ENCODE measurements around the gene CDH23. TPM values are rescaled to one million over a fixed set of nuclear protein-coding genes. Genes with fewer than 3 reads are reported as not detected.

CDH23 gene
- total RNA-seq, 4 donors from 2014 or later: 0.72 to 4.1 (median 2.2) TPM

DNA sequence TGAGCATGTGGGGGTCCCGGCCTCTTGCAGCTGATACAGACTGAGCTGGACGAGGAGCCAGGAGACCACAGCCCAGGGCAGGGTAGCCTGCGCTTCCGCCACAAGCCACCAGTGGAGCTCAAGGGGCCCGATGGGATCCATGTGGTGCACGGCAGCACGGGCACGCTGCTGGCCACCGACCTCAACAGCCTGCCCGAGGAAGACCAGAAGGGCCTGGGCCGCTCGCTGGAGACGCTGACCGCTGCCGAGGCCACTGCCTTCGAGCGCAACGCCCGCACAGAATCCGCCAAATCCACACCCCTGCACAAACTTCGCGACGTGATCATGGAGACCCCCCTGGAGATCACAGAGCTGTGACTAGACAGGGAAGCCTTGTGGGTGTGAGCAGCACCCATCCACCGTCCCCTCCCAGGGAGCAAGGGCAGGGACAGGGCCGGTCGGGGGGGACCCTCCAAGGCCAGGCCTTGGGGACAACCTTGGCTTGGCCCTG, 418.2 kb downstream of the CDH23 start:
- TF ChIP-seq, protein P1, sequence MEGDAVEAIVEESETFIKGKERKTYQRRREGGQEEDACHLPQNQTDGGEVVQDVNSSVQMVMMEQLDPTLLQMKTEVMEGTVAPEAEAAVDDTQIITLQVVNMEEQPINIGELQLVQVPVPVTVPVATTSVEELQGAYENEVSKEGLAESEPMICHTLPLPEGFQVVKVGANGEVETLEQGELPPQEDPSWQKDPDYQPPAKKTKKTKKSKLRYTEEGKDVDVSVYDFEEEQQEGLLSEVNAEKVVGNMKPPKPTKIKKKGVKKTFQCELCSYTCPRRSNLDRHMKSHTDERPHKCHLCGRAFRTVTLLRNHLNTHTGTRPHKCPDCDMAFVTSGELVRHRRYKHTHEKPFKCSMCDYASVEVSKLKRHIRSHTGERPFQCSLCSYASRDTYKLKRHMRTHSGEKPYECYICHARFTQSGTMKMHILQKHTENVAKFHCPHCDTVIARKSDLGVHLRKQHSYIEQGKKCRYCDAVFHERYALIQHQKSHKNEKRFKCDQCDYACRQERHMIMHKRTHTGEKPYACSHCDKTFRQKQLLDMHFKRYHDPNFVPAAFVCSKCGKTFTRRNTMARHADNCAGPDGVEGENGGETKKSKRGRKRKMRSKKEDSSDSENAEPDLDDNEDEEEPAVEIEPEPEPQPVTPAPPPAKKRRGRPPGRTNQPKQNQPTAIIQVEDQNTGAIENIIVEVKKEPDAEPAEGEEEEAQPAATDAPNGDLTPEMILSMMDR (IDR thresholded peaks at IDR 0.05): peak in 1 of 2 donors; percentile 1
- no peak for TF ChIP-seq POLR2AphosphoS5 (IDR thresholded peaks at IDR 0.05)
- Histone ChIP-seq H3K27ac (no peak overlapping the region), H3K36me3 (peaks cover 53% of the 10 kb centered on the region), H3K4me3 (no peak overlapping the region), H3K4me1 (peaks cover 8% of the 10 kb centered on the region), H3K9me3 (no peaks in the 10 kb centered on the region), H3K27me3 (no peaks in the 10 kb centered on the region)
- 93% methylated on average over 11 of the region's 26 CpGs for WGBS
- DNase-seq (ENCODE audit: low spot score in 2 of 2): no peak

DNA sequence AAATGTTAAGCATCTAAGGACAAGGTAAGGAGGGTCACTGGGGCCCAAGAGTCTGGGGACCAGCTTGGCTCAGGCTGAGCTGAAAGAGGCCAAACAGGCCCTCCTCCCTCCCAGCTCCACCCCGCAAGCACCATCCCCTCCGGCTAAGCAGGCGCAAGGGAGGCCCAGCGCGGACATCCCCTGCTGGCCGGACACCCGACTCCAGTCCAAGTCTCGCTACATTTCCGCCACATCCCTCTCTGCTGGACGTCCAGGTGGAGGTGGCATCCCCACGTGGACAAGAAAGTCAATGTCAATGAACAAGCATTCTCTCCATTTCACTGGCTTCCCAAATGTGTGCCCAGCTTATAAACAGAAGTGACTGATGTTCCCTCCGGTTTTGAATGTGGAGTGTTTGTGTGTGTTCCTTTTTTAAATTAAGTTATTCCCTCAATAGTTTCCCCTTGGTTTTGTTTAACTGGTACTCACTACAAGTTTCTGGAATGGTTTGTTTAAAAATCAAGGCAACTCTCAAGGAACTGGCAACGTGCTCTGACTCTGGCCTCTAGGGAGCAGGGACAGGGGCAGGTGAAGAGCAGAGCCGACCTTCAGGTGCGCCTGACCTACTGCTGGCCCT, 418.9 kb downstream of the CDH23 start:
- Histone ChIP-seq H3K4me1 (peaks cover 8% of the 10 kb centered on the region), H3K4me3 (no peak overlapping the region), H3K27ac (no peak overlapping the region), H3K36me3 (peaks cover 59% of the 10 kb centered on the region), H3K9me3 (no peaks in the 10 kb centered on the region), H3K27me3 (no peaks in the 10 kb centered on the region)
- 89% methylated on average over 15 of the region's 15 CpGs for whole genome bisulfite sequencing
- no peak for DNase-seq (ENCODE audit: low spot score in 2 of 2)
- TF ChIP-seq, protein P1 (IDR thresholded peaks at IDR 0.05): no peak
- TF ChIP-seq POLR2A (IDR thresholded peaks at IDR 0.05) (no peak), EP300 (IDR thresholded peaks at IDR 0.05) (no peak), POLR2AphosphoS5 (IDR thresholded peaks at IDR 0.05) (no peak)

DNA sequence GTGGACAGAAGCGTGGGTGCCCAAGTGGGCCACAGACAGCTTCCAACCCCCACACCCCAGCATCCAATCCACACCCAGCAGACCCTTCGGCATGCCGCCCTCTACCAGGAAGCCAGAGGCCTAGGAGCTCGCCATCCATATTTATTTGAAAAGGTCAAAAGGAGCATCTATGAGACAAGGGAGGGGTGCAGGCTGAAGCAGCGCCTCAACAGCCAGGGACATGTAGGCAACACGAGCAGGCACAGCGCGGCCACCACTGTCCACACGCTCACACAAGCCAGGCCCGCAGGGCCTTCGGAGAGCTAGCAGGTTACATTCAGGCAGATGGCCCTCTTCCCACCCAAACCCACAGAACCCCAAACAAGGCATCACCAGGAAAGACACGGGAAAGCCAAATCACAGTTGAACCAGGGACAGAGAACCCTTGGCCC, 419.7 kb downstream of the CDH23 start:
- Histone ChIP-seq H3K27ac (no peak overlapping the region), H3K27me3 (no peaks in the 10 kb centered on the region), H3K4me1 (peaks cover 8% of the 10 kb centered on the region), H3K9me3 (no peaks in the 10 kb centered on the region), H3K36me3 (peaks cover 68% of the 10 kb centered on the region), H3K4me3 (no peak overlapping the region)
- no peak for TF ChIP-seq POLR2A (IDR thresholded peaks at IDR 0.05)
- TF ChIP-seq, protein P1 (IDR thresholded peaks at IDR 0.05): no peak
- TF ChIP-seq POLR2AphosphoS5 (IDR thresholded peaks at IDR 0.05): no peak
- no peak for TF ChIP-seq EP300 (IDR thresholded peaks at IDR 0.05)
- no peak for DNase-seq (ENCODE audit: low spot score in 2 of 2)
- WGBS: 76% methylated on average over 12 of the region's 12 CpGs

DNA sequence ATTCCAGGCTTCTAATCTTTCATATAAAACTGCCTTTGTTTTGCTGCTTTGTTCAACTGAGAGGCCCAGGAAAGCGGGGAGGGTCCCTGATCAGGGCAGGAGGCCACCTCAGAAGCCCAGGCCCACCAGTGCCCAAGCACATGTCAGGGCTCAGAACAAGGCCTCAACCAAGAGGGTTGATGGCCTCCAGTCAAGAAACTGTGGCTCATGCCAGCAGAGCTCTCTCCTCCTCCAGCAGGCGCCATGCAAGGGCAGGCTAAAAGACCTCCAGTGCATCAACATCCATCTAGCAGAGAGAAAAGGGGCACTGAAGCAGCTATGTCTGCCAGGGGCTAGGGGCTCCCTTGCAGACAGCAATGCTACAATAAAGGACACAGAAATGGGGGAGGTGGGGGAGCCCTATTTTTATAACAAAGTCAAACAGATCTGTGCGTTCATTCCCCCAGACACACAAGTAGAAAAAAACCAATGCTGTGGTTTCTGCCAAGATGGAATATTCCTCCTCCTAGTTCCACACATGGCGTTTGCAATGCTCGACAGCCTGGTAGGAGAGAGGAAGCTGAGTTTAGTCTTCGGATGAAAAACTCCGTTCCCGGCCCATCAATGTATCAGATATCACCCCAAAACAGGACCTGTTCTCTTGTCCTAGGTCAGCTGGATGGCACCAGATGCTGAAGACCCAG, 420.4 kb downstream of the CDH23 start:
- no peak for TF ChIP-seq EP300 (IDR thresholded peaks at IDR 0.05)
- Histone ChIP-seq H3K9me3 (no peaks in the 10 kb centered on the region), H3K36me3 (peaks cover 74% of the 10 kb centered on the region), H3K27ac (no peak overlapping the region), H3K4me3 (no peak overlapping the region), H3K4me1 (peaks cover 8% of the 10 kb centered on the region), H3K27me3 (no peaks in the 10 kb centered on the region)
- WGBS: 86% methylated on average over 8 of the region's 8 CpGs
- no peak for DNase-seq (ENCODE audit: low spot score in 2 of 2)

DNA sequence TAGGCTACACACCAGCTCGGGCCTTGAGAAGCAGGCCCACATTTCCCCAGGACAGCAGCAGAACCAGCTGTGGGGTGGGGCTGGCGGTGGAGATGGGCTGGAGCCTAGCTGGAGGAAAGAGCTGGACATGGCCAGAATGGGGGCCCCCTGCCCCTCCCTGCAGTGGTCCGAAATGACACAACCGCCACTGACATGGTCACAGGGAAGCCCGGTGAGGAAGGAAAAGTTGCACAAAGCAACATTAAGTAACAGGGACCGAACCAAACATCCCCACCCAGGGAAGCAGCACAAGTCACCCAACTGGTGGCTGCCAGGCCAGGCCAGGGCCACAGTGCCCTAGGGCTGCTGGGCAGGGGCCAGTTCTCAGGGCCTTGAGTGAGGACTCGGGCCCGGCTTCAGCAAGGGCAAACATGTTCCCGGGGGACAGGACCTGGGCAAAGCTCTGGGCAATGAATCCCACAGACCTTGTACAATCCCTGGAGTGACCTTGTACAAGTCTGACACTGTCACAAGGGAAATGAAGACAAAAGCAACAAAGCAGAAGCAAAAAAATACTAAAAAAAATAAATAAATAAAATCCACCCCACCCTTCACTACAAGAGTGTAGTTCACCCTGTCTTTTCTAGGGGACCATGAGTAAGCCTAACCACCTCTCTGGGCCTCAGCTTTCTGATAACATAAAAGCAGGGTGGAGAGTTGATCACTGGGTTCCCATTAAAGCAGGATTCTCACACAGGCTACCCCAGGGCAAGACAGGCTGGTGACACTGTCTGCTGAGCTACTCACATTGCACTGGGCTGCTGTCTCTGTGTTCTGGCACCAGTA, 421.3 kb downstream of the CDH23 start:
- Histone ChIP-seq H3K4me3 (no peak overlapping the region), H3K4me1 (peaks cover 8% of the 10 kb centered on the region), H3K27ac (peak overlapping the region; percentile 12), H3K9me3 (no peaks in the 10 kb centered on the region), H3K36me3 (peaks cover 83% of the 10 kb centered on the region), H3K27me3 (no peaks in the 10 kb centered on the region)
- DNase-seq (ENCODE audit: low spot score in 2 of 2): peak in 1 of 2 donors; percentile 90
- TF ChIP-seq POLR2A (IDR thresholded peaks at IDR 0.05) (no peak), POLR2AphosphoS5 (IDR thresholded peaks at IDR 0.05) (peak in 1 of 3 donors; percentile 6)
- 43% methylated on average over 7 of the region's 9 CpGs for WGBS

Measured in suprapubic skin (tissue), 4 donors.